MM.1S (cell line): ENCODE results near the gene ADRA2C.

Experiments
- DNase-seq: peaks from one replicate; pipeline ENCODE4 v3.0.0-alpha.2; 2015
- H2AFZ ChIP-seq: fragments of 300-600 bp; sonication (generic); 2 replicates; pipeline ENCODE4 v1.6.0; 2016; ENCODE audit warnings: antibody characterized with exemption, low read length
- H3F3A ChIP-seq: fragments of 300-600 bp; sonication (generic); 2 replicates; pipeline ENCODE4 v1.6.1; 2016; ENCODE audit warnings: mild to moderate bottlenecking, antibody characterized with exemption, low read length, moderate library complexity, mixed read lengths; ENCODE audit not compliant: insufficient read depth
- H3K27ac ChIP-seq: fragments of 300-600 bp; sonication (generic); 2 replicates; pipeline ENCODE4 v1.5.1; 2016; ENCODE audit warnings: mild to moderate bottlenecking, low read length
- H3K27me3 ChIP-seq: fragments of 300-600 bp; sonication (generic); replicated peaks from 2 replicates; pipeline ENCODE4 v1.6.0; 2016; ENCODE audit warnings: low read length; ENCODE audit not compliant: insufficient read depth
- H3K36me3 ChIP-seq: fragments of 300-600 bp; sonication (generic); replicated peaks from 2 replicates; pipeline ENCODE4 v1.6.1; 2016; ENCODE audit warnings: mild to moderate bottlenecking, low read length, mixed read lengths; ENCODE audit not compliant: insufficient read depth
- H3K4me1 ChIP-seq: fragments of 300-600 bp; sonication (generic); 2 replicates; pipeline ENCODE4 v1.6.1; 2016; ENCODE audit warnings: low read length, mixed read lengths
- H3K4me2 ChIP-seq: fragments of 300-600 bp; sonication (generic); 2 replicates; pipeline ENCODE4 v1.6.0; 2016; ENCODE audit warnings: low read depth, low read length
- H3K4me3 ChIP-seq: fragments of 300-600 bp; sonication (generic); 2 replicates; pipeline ENCODE4 v1.5.1; 2016; ENCODE audit warnings: low read length, mixed read lengths
- H3K79me2 ChIP-seq: fragments of 300-600 bp; sonication (generic); 2 replicates; pipeline ENCODE4 v1.6.1; 2016; ENCODE audit warnings: mixed run types, low read length, mixed read lengths
- H3K9ac ChIP-seq: fragments of 300-600 bp; sonication (generic); 2 replicates; pipeline ENCODE4 v1.6.1; 2016; ENCODE audit warnings: low read length, mixed read lengths
- H3K9me2 ChIP-seq: fragments of 300-600 bp; sonication (generic); replicated peaks from 2 replicates; pipeline ENCODE4 v1.6.1; 2016; ENCODE audit warnings: mild to moderate bottlenecking, low read length, mixed read lengths; ENCODE audit not compliant: insufficient read depth
- H3K9me3 ChIP-seq: fragments of 300-600 bp; sonication (generic); replicated peaks from 2 replicates; pipeline ENCODE4 v1.6.1; 2016; ENCODE audit warnings: mild to moderate bottlenecking, low read length, mixed read lengths; ENCODE audit not compliant: insufficient read depth
- H4K20me1 ChIP-seq: fragments of 300-600 bp; sonication (generic); 2 replicates; pipeline ENCODE4 v1.6.1; 2016; ENCODE audit warnings: mild to moderate bottlenecking, low read length, moderate library complexity, mixed read lengths; ENCODE audit not compliant: insufficient read depth
- CTCF ChIP-seq: fragments of 300-600 bp; sonication (generic); IDR thresholded peaks from 2 replicates; pipeline ENCODE4 v1.5.1; 2016; ENCODE audit warnings: antibody characterized with exemption, low read length, mixed read lengths
- EZH2 ChIP-seq: fragments of 300-600 bp; sonication (generic); optimal IDR thresholded peaks from 2 replicates; pipeline ENCODE3; 2017; ENCODE audit warnings: low read depth, mild to moderate bottlenecking, antibody characterized with exemption, low read length, mixed read lengths
- EZH2phosphoT487 ChIP-seq: fragments of 300-600 bp; sonication (generic); IDR thresholded peaks from 2 replicates; pipeline ENCODE4 v1.6.1; 2018; ENCODE audit warnings: antibody characterized with exemption, low read length

The ADRA2C gene

DNA sequence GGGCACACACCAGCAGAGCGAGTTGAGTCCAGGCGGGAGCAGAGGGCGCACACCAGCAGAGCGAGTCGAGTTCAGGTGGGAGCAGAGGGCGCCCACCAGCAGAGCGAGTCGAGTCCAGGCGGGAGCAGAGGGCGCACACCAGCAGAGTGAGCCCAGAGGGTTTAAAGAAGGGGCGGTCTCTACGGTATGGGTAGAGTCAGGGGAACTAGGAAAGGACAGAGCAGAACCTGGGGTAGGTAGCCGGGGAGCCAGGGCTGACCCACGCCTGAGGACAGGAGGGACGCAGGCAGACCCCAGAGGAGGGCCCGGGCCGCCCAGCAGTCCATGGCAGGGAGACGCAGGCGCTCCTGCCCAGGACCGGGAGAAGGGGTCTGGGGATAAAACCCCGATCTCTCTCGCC lies 22.0 kb upstream of the ADRA2C start:
- DNase-seq: no peak
- H4K20me1 ChIP-seq: no peaks in the 10 kb centered on the region
- no peak for TF ChIP-seq CTCF
- no peak for TF ChIP-seq EZH2
- TF ChIP-seq EZH2phosphoT487: no peak
- H3K27ac ChIP-seq: no peak overlapping the region
- H3K27me3 ChIP-seq: peaks cover 92% of the 10 kb centered on the region
- H3K9me3 ChIP-seq: no peaks in the 10 kb centered on the region
- no peaks in the 10 kb centered on the region for H3K9me2 ChIP-seq
- no peaks in the 10 kb centered on the region for H3F3A ChIP-seq
- no peaks in the 10 kb centered on the region for H3K79me2 ChIP-seq
- H2AFZ ChIP-seq: no peak overlapping the region
- H3K9ac ChIP-seq: no peak overlapping the region
- no peak overlapping the region for H3K4me3 ChIP-seq
- H3K36me3 ChIP-seq: no peaks in the 10 kb centered on the region
- no peak overlapping the region for H3K4me2 ChIP-seq
- H3K4me1 ChIP-seq: peaks cover 3% of the 10 kb centered on the region; the same call in 1 of the 2 replicates

- Histone ChIP-seq H3K9me2 (no peaks in the 10 kb centered on the region), H3K79me2 (no peaks in the 10 kb centered on the region), H2AFZ (no peak overlapping the region), H3K4me2 (no peak overlapping the region), H3K27me3 (peaks cover 92% of the 10 kb centered on the region), H3K9ac (no peak overlapping the region), H3K36me3 (no peaks in the 10 kb centered on the region), H3K4me1 (peaks cover 3% of the 10 kb centered on the region; the same call in 1 of the 2 replicates), H4K20me1 (no peaks in the 10 kb centered on the region), H3K4me3 (no peak overlapping the region), H3K9me3 (no peaks in the 10 kb centered on the region), H3F3A (no peaks in the 10 kb centered on the region), H3K27ac (no peak overlapping the region)
- TF ChIP-seq EZH2phosphoT487: no peak
- TF ChIP-seq CTCF: no peak
- TF ChIP-seq EZH2: no peak
- DNase-seq: no peak
Measured at GRCh38 chr4:3744901-3745300, 21.3 kb upstream of the ADRA2C start.

- H3K4me2 ChIP-seq: peak overlapping the region; percentile 58
Measured at GRCh38 chr4:3745886-3746656, 20.1 kb upstream of the ADRA2C start.

More at GRCh38 chr4:3745886-3746656, 20.1 kb upstream of the ADRA2C start:
- Histone ChIP-seq H3K27ac (no peak overlapping the region), H4K20me1 (no peaks in the 10 kb centered on the region), H3K9ac (peak overlapping the region; percentile 34; the same call in 1 of the 2 replicates), H3K36me3 (no peaks in the 10 kb centered on the region), H2AFZ (peak overlapping the region; percentile 45), H3K9me3 (no peaks in the 10 kb centered on the region), H3K4me3 (peak overlapping the region; percentile 49), H3K27me3 (peaks cover 92% of the 10 kb centered on the region), H3K9me2 (no peaks in the 10 kb centered on the region), H3K79me2 (no peaks in the 10 kb centered on the region), H3K4me1 (peaks cover 3% of the 10 kb centered on the region; the same call in 1 of the 2 replicates), H3F3A (no peaks in the 10 kb centered on the region)
- TF ChIP-seq CTCF: no peak
- no peak for TF ChIP-seq EZH2phosphoT487
- no peak for TF ChIP-seq EZH2
- DNase-seq: peak; percentile 31
